Measurements from ENCODE around the gene PPP1R27. TPM values are rescaled to one million over a fixed set of nuclear protein-coding genes. Genes with fewer than 3 reads are reported as not detected.

Gene PPP1R27
- polyA plus RNA-seq, 4 donors: 0.14 to 0.58 (median 0.26) TPM; not detected in 1

DNA sequence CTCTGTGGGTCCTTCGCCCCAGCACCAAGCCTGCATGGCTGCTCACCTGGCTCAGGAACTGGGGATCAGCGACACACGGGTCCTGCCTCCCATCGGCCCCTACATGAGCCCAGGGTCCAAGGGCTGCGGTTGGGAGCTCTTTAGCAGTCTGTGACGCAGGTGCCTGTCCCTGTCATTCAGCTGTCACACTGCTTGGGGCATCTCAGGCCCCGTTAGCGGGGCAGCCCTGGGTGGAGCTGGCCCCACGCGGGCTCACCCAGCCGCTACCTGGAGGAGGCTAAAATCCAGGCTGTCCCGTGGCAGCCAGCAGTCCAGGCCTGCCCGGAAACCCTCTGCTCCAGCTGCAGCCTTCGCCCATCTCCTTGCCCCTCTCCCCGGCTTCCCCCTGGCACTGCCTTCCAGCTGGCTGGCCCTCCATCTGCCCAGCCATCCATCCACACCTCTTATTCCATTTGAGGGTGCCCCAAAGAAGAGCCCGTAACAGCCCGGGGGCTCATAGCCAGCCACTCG is 27.6 kb downstream of the PPP1R27 start:
- DNase-seq (ENCODE audit: low read depth in 4 of 4, low spot score in 3 of 4): no peak

DNA sequence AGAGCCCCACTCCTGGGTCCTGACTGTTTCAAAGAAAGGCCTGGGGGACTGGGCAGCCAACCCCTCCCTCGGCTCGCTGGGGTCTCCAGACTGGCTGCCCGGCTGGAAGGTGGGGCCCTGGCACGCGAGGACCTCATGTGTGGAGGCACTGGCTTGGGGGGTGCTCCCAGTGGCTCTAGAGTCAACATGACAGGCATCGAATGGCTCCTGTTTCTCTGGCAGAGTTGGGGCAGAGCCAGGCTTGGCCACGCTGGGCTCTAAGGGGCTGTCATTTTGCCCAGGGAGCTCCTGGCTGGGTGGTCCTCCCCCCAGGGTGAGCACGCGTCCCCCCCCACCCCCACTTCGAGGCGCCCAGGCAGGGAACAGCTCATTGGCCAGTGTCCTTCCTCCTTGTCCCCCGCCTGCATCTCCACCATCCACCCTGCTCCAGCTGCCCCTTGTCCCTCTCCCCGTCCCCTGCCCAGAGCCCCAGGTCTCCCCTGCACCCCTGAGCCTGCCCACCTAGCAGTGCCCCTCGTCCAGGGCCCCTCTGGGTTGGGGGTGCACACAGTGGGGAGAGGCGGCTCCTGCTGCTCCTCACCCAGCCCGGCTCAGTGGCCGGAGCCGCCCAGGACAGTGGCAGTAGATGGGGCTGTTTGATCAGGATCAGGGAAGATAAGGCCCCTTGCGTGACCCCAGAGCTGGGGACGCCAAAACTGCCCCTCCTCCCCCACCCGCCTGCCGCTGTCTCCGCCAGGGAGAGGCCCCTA is 28.2 kb downstream of the PPP1R27 start:
- DNase-seq (ENCODE audit: low read depth in 4 of 4, low spot score in 3 of 4): no peak

DNA sequence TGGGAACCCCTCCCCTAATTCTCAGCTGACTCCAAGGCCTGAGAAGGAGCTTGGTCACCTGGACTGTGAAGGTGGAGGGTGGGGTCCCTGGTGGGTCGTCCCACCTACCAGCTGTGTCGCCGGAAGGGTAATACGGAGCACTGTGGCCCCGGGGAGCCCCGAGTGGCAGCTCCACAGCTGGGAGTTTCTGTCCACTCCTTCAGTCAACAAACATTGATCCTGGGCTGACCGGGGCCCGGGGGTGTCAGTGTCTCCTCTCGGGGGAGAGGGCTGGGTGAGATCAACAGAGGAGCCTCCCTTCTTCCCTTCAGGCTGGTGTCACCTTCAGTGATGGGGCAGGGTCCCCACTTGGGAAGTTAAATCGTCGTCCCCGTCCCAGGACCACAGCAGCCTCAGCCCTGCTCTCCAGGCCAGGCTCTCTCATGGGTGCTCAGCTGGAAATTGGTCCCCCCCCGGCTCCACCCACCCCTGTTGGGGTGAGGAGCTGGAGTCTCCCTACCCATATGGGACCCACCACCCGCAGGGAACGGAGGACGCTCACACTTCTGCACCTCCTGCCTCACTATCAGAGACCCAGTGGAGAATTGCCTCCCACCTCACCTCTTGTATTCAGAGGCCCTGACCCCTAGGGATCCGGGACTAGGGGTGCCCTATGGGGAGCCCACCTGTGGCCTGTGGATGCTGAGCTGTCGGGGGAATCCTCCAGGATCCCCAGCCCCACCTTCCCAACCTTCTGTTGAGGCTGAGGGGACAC is 29.0 kb downstream of the PPP1R27 start:
- DNase-seq (ENCODE audit: low read depth in 4 of 4, low spot score in 3 of 4): no peak

DNA sequence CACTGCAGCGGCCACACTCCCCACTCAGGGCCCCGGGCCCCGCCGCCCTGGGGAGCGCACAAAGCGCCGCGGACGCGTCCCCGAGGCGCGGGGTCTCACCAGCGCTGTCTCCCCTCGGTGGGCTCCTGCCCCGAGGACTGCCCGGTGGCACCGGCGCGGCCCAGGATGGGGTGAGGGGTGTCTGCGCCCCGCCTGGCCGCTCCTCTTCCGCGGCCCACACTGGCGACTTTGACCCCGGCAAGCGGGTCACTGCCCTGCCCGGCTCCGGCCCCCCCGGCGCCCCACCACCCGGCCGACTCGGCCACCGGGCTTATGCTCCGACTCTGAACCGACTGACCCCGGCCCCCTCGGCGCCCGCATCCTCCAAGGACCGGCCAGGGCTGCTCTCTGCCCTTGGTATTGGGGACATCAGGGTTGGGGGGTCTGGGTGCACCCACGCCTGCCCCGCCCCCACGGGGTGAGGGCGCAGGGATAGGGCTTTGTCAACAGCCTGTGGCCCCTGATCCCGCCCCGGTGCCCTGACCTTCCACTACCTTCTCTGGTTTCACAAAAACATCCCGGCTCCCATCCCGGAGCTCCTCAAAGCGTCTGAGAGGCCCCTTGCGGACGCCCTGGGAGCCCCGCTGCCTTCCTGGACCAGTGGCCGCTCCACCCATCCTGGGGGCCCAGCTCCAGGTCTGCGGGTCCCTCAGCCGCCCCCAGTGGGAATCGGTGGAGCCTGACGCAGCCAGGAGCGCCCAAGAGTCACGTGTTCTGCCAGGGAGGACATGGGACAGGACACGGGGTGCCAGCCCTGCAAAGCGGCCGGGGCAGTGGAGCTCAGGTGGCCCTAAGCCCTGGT is 30.1 kb downstream of the PPP1R27 start:
- no peak for DNase-seq (ENCODE audit: low read depth in 4 of 4, low spot score in 3 of 4)

DNA sequence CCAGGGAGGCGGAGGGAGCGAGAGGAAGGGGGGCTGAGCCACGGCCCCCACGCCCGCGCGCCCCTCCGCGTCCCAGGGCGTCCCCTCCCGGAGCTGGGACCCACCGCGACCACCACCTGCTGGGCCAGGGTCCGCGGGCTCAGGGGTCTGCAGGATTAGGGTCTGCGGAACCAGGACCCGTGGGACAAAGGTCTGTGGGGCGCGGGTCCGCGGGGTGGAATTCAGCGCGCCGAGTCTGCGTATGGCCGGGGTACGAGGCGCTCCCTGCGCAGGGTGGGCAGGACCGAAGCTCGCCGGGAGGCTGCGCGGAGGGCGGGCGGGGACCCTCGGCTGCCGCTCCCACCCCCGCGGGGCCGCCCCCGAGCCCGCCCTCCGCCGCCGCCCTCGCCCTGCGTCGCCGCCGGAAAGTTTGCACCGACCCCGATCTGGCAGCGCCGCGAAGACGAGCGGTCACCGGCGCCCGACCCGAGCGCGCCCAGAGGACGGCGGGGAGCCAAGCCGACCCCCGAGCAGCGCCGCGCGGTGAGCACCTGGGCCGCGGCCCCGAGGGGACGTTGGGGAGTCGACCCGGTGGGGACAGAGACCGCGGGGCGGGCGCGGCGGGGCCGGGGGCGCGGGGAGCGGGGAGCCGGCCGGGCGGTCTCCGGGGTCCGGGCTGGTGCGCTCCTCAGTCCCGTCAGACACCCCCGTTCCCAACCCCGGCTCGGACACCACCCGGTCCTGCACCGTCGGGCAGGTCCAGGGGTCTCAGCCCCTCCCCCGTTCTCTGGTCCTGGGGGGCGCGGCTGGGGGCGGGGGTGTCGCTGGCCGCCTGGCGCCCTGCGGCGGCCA is 30.9 kb downstream of the PPP1R27 start, which contains the start of gene GCGR:
Gene GCGR (plus strand): TSS at position 423 of the 831 bp plus-strand sequence. CDS start 4,869 bp downstream, outside the sequence.
- DNase-seq (ENCODE audit: low read depth in 4 of 4, low spot score in 3 of 4): no peak

DNA sequence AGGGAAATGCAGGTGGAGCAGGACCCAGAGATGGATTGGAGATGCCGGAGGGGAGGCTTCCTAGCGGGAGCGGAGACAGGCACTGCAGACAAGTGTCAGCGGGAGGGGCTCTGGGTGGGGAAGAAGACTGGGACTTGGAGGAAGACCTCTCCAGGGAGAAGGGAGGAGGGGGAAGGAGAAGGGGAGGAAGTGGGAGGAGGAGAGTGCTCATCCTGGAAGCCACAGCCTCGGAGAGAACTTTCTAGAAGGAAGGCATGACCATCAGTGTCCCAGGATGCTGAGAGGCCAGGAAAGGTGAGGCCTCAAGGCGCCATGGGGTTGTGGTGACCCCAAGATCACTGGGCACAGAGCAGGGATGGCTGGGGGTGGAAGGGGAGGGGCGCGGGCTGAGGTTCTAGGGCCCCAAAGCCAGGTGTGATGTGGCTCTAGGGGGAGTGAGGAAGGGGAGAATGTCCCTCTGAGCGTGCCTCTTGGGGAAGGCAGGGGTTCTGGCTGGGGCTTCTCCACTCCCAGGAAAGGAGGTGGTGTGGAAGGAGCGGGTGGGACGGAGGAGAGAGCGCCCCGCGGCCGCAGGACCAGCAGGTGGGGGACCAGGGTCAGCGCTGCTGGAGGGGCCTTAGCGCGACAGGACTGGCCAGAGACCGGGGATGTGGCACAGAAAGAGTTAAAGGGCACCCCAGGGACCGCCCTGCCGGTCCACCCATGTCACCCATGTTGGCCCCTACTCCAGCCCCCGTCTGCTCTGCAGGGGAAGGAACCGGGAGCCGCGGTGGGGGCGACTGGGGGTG is 31.8 kb downstream of the PPP1R27 start:
- DNase-seq (ENCODE audit: low read depth in 4 of 4, low spot score in 3 of 4): no peak

DNA sequence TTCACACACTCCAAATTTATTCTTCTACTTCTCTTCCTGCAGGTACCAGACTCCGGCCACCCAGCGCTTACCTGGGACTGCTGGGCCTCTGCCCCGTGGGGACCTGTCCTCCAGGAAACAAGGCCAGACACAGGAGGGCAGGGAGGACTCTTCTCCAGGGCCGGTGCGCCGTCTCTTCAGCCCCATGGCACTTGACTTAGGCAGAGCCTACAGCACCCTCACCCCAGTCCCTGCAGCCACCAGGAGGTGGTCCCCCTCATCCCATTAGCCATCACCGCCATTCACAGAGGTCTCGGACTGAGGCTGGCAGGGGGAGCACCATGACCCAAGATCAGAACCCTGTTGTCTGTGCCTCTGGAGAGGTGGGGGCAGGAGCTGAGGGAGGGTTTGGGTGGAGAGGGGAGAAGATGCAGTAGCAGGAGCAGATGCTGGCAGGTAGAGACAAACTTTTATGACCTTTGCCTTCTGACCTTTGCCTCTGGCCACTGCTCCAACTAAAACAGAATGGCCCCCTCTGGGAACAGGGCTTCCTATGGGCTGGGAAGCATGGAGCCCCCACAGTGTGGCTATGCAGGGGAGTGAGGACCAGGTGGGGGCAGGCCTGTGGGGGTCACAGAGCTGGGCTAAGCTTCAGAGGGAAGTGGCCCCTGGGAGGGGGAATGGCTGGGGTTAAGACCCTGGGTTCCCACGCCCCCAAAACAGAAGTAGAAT is 32.6 kb downstream of the PPP1R27 start:
- no peak for DNase-seq (ENCODE audit: low read depth in 4 of 4, low spot score in 3 of 4)

DNA sequence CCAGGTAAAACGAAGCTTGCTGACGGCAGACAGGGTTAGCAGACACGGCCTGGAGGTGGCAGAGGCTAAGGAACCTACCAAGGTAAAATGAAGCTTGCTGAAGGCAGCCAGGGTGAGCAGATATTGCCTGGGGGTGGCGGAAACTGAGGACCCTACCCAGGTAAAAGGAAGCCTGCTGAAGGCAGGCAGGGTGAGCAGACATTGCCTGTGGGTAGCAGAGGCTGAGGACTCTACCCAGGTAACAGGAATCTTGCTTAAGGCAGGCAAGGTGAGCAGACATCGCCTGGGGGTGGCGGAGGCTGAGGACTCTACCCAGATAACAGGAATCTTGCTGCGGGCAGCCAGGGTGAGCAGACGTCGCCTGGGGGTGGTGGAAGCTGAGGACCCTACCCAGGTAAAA is 33.5 kb downstream of the PPP1R27 start:
- no peak for DNase-seq (ENCODE audit: low read depth in 4 of 4, low spot score in 3 of 4)

DNA sequence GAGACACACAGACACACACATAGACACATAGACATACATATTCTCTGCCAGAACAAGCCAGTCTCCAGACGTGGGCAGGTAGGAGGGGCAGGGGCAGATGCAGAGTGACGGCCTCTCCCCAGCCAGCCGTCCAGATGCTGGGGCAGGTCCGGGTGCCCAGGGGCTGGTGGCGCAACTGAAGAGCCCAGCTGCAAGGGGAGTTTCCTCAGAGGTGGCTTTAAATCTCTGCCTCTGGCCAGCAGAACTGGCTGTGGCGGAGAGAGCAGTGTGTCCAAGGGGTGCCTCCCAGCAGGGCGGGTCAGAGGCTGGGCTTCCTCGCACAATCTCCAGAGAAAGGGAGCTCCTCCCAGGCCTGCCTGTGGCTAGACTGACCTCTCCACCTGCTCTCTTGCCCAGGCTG is 40.3 kb downstream of the PPP1R27 start:
- DNase-seq (ENCODE audit: low read depth in 4 of 4, low spot score in 3 of 4): no peak

DNA sequence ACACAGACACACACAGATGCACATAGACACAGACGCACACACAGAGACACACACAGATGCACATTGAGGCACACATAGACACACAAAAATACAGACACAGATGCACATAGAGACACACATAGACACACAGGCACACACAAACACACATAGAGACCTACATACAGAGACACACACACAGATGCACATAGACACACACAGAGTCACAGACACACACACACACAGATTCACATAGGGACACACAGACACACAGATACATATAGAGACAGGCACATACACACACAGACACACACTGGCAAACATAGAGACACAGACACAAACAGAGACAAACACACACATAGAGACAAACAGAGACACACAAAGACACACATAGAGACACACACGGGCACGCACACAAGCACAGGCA is 40.8 kb downstream of the PPP1R27 start:
- DNase-seq (ENCODE audit: low read depth in 4 of 4, low spot score in 3 of 4): no peak

DNA sequence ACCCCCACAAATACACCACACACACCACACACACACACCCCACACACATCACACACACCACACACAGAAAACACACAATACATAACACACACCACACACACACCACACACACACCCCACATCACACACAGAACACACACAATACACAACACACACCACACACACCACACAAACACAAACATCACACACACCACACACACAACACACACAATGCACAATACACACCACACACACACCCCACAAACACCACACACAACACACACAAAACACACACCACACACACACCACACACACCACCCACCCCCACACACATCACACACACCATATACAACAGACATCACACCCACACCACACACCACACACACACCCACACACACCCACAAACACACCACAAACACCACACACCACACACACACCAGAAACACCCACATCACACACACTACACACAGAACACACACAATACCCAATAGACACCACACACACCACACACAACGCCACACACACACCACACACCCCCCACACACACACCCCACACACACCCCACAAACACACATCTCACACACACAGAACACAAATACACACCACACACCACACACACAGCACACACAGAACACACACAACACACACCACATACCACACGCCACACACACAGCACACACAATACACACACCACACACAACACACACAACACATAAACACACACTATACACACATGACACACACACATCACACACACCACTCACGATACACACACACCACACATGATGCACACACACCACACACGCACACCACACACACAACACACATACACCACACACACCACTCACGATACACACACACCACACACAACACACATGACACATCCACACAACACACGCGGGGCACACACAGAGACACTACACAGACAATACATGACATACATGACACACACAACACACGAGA is 41.9 kb downstream of the PPP1R27 start:
- DNase-seq (ENCODE audit: low read depth in 4 of 4, low spot score in 3 of 4): no peak

Other genes starting within 250 kb of the PPP1R27 start
- 10 to 100 TPM; 45.0 to 70.0 (median 57.1) TPM for gene NPLOC4, start 197.9 kb downstream of the PPP1R27 start, polyA plus RNA-seq (ENCODE audit: insufficient read length in 4 of 4)
- 1 to 10 TPM; 2.0 to 6.9 (median 2.2) TPM for gene TSPAN10, start 197.9 kb downstream of the PPP1R27 start, polyA plus RNA-seq (ENCODE audit: insufficient read length in 4 of 4)
- gene PDE6G, start 178.5 kb downstream of the PPP1R27 start, polyA plus RNA-seq (ENCODE audit: insufficient read length in 4 of 4): 10 to 100 TPM in 3 of 4 donors, 1 to 10 TPM in 1; 6.2 to 15.0 (median 13.1) TPM
- 10 to 100 TPM in 3 of 4 donors, 1 to 10 TPM in 1; 9.6 to 21.6 (median 12.3) TPM for gene OXLD1, start 168.4 kb downstream of the PPP1R27 start, polyA plus RNA-seq (ENCODE audit: insufficient read length in 4 of 4)
- gene CCDC137, start 168.3 kb downstream of the PPP1R27 start, polyA plus RNA-seq (ENCODE audit: insufficient read length in 4 of 4): 10 to 100 TPM in 3 of 4 donors, 1 to 10 TPM in 1; 9.6 to 18.5 (median 14.0) TPM
- 10 to 100 TPM; 34.7 to 52.6 (median 43.6) TPM for gene ARL16, start 151.3 kb downstream of the PPP1R27 start, polyA plus RNA-seq (ENCODE audit: insufficient read length in 4 of 4)
- gene HGS, start 151.0 kb downstream of the PPP1R27 start, polyA plus RNA-seq (ENCODE audit: insufficient read length in 4 of 4): 100 to 1,000 TPM in 1 of 4 donors, 10 to 100 TPM in 3; 88.9 to 110 (median 96.0) TPM
- 10 to 100 TPM; 26.8 to 53.8 (median 41.6) TPM for gene MRPL12, start 131.7 kb downstream of the PPP1R27 start, polyA plus RNA-seq (ENCODE audit: insufficient read length in 4 of 4)
- gene SLC25A10, start 122.8 kb downstream of the PPP1R27 start, polyA plus RNA-seq (ENCODE audit: insufficient read length in 4 of 4): 10 to 100 TPM in 3 of 4 donors, 1 to 10 TPM in 1; 7.1 to 20.5 (median 12.5) TPM
- gene GCGR, start 30.9 kb downstream of the PPP1R27 start, polyA plus RNA-seq (ENCODE audit: insufficient read length in 4 of 4): 10 to 100 TPM in 2 of 4 donors, 1 to 10 TPM in 2; 1.2 to 18.6 (median 9.1) TPM
- gene MCRIP1, start 1.8 kb downstream of the PPP1R27 start, polyA plus RNA-seq (ENCODE audit: insufficient read length in 4 of 4): 100 to 1,000 TPM in 1 of 4 donors, 10 to 100 TPM in 3; 76.5 to 114 (median 90.4) TPM
- gene P4HB, start 25.5 kb upstream of the PPP1R27 start, polyA plus RNA-seq (ENCODE audit: insufficient read length in 4 of 4): 100 to 1,000 TPM; 409 to 482 (median 447) TPM
- gene ARHGDIA, start 36.3 kb upstream of the PPP1R27 start, polyA plus RNA-seq (ENCODE audit: insufficient read length in 4 of 4): 100 to 1,000 TPM; 165 to 238 (median 183) TPM
- gene ALYREF, start 56.5 kb upstream of the PPP1R27 start, polyA plus RNA-seq (ENCODE audit: insufficient read length in 4 of 4): 10 to 100 TPM; 66.2 to 85.2 (median 73.7) TPM
- 100 to 1,000 TPM in 1 of 4 donors, 10 to 100 TPM in 3; 69.4 to 105 (median 73.2) TPM for gene ANAPC11, start 56.7 kb upstream of the PPP1R27 start, polyA plus RNA-seq (ENCODE audit: insufficient read length in 4 of 4)
- 1 to 10 TPM in 1 of 4 donors, under 1 TPM in 3; 0.33 to 1.4 (median 0.50) TPM for gene NPB, start 67.2 kb upstream of the PPP1R27 start, polyA plus RNA-seq (ENCODE audit: insufficient read length in 4 of 4)
- 10 to 100 TPM; 13.4 to 47.8 (median 41.3) TPM for gene PCYT2, start 76.3 kb upstream of the PPP1R27 start, polyA plus RNA-seq (ENCODE audit: insufficient read length in 4 of 4)
- 10 to 100 TPM in 3 of 4 donors, 1 to 10 TPM in 1; 7.7 to 22.0 (median 11.1) TPM for gene SIRT7, start 83.1 kb upstream of the PPP1R27 start, polyA plus RNA-seq (ENCODE audit: insufficient read length in 4 of 4)
- 10 to 100 TPM in 3 of 4 donors, 1 to 10 TPM in 1; 9.6 to 14.8 (median 12.0) TPM for gene MAFG, start 92.7 kb upstream of the PPP1R27 start, polyA plus RNA-seq (ENCODE audit: insufficient read length in 4 of 4)
- 10 to 100 TPM; 29.4 to 75.5 (median 31.5) TPM for gene PYCR1, start 102.2 kb upstream of the PPP1R27 start, polyA plus RNA-seq (ENCODE audit: insufficient read length in 4 of 4)
- gene MYADML2, start 112.2 kb upstream of the PPP1R27 start, polyA plus RNA-seq (ENCODE audit: insufficient read length in 4 of 4): under 1 TPM in 3 of 4 donors, not detected in 1; 0.07 to 0.26 (median 0.07) TPM
- gene NOTUM, start 126.1 kb upstream of the PPP1R27 start, polyA plus RNA-seq (ENCODE audit: insufficient read length in 4 of 4): 1 to 10 TPM in 3 of 4 donors, under 1 TPM in 1; 0.30 to 3.0 (median 2.4) TPM
- gene ASPSCR1, start 142.6 kb upstream of the PPP1R27 start, polyA plus RNA-seq (ENCODE audit: insufficient read length in 4 of 4): 10 to 100 TPM; 19.5 to 39.0 (median 23.1) TPM
- gene CENPX, start 187.8 kb upstream of the PPP1R27 start, polyA plus RNA-seq (ENCODE audit: insufficient read length in 4 of 4): 10 to 100 TPM; 32.0 to 50.3 (median 34.4) TPM
- 10 to 100 TPM in 3 of 4 donors, 1 to 10 TPM in 1; 9.7 to 18.1 (median 12.1) TPM for gene LRRC45, start 188.3 kb upstream of the PPP1R27 start, polyA plus RNA-seq (ENCODE audit: insufficient read length in 4 of 4)
- 10 to 100 TPM; 10.2 to 14.1 (median 12.1) TPM for gene RAC3, start 196.6 kb upstream of the PPP1R27 start, polyA plus RNA-seq (ENCODE audit: insufficient read length in 4 of 4)
- gene DCXR, start 202.6 kb upstream of the PPP1R27 start, polyA plus RNA-seq (ENCODE audit: insufficient read length in 4 of 4): 10 to 100 TPM; 35.6 to 91.2 (median 78.5) TPM
- gene RFNG, start 216.8 kb upstream of the PPP1R27 start, polyA plus RNA-seq (ENCODE audit: insufficient read length in 4 of 4): 10 to 100 TPM; 36.9 to 61.9 (median 40.6) TPM
- 100 to 1,000 TPM in 2 of 4 donors, 10 to 100 TPM in 2; 70.7 to 141 (median 101) TPM for gene GPS1, start 216.8 kb upstream of the PPP1R27 start, polyA plus RNA-seq (ENCODE audit: insufficient read length in 4 of 4)
- 100 to 1,000 TPM in 1 of 4 donors, 10 to 100 TPM in 3; 52.7 to 105 (median 69.9) TPM for gene DUS1L, start 230.8 kb upstream of the PPP1R27 start, polyA plus RNA-seq (ENCODE audit: insufficient read length in 4 of 4)

All from left renal pelvis (tissue), 4 donors.